HG03520 (cell line): ENCODE measurements around the gene RNPEP.
A peak's percentile ranks its signal among the peaks of the same experiment; 100 is the strongest.
"Not testable (repeated sequence)": the region's sequence is repeated elsewhere in the genome, so short reads cannot be mapped to it uniquely, and the experiment has no call there.

Experiments used
- ATAC-seq: cut with Tn5 transposase; IDR thresholded peaks from one replicate; pipeline ENCODE4 v1.9.1; 2021; ENCODE audit warnings: mild to moderate bottlenecking, moderate library complexity; ENCODE audit not compliant: unreplicated experiment

The RNPEP gene

GRCh38 chr1:201958348-201958747, 24.1 kb upstream of the RNPEP start:
- ATAC-seq: no peak

- not testable (repeated sequence) for ATAC-seq
These were observed 20.1 kb upstream of the RNPEP start for GRCh38 chr1:201962382-201962781.

GRCh38 chr1:201964261-201964660, 18.2 kb upstream of the RNPEP start:
- ATAC-seq: no peak

GRCh38 chr1:201966171-201966570, 16.3 kb upstream of the RNPEP start:
- ATAC-seq: no peak

- ATAC-seq: no peak
These were observed 14.1 kb upstream of the RNPEP start for GRCh38 chr1:201968202-201968925.

- ATAC-seq: no peak
These were observed 11.9 kb upstream of the RNPEP start for GRCh38 chr1:201970334-201971159.

GRCh38 chr1:201982082-201982622, 296 bp upstream of the RNPEP start:
- peak; percentile 15 for ATAC-seq

- no peak for ATAC-seq
These were observed 945 bp downstream of the RNPEP start for GRCh38 chr1:201983380-201983805.

- no peak for ATAC-seq
These were observed 2.0 kb downstream of the RNPEP start for GRCh38 chr1:201984446-201984845.

GRCh38 chr1:201985355-201985754, 2.9 kb downstream of the RNPEP start:
- ATAC-seq: no peak

- ATAC-seq: no peak
These were observed 6.2 kb downstream of the RNPEP start for GRCh38 chr1:201988601-201989000.

- no peak for ATAC-seq
These were observed 7.1 kb downstream of the RNPEP start for GRCh38 chr1:201989354-201990128.

GRCh38 chr1:201990427-201990826, 8.0 kb downstream of the RNPEP start:
- no peak for ATAC-seq

GRCh38 chr1:201999625-202000238, 17.3 kb downstream of the RNPEP start:
- ATAC-seq: no peak

- no peak for ATAC-seq
These were observed 20.1 kb downstream of the RNPEP start for GRCh38 chr1:202002507-202002906.

- ATAC-seq: no peak
These were observed 22.3 kb downstream of the RNPEP start for GRCh38 chr1:202004711-202005110.

GRCh38 chr1:202005958-202006357, 23.5 kb downstream of the RNPEP start:
- no peak for ATAC-seq

GRCh38 chr1:202007304-202007703, 24.9 kb downstream of the RNPEP start:
- no peak for ATAC-seq

GRCh38 chr1:202007805-202008489, 25.5 kb downstream of the RNPEP start:
- ATAC-seq: no peak
